H1 (cell line): ENCODE data around the gene PPA2. TPM values are rescaled to one million over a fixed set of nuclear protein-coding genes. Genes with fewer than 3 reads are reported as not detected.

Experiments used
- CTCF ChIA-PET: fragments of 300-600 bp; sonication (Branson Sonifier 250); formaldehyde crosslinking; loops from one replicate; lab custom pipeline; 2021; ENCODE audit not compliant: partially characterized antibody; lab: Charles Lee
- POLR2A ChIA-PET: fragments of 300-600 bp; sonication (Branson Sonifier 250); formaldehyde crosslinking; loops from one replicate; lab custom pipeline; 2021; ENCODE audit warnings: inconsistent platforms; ENCODE audit not compliant: partially characterized antibody; lab: Charles Lee
- DNase-seq, 2 experiments: peaks; one replicate each; pipeline versions ENCODE4 v3.0.0 to v3.0.0-alpha.2; 2010 to 2022; ENCODE audit warnings: low spot score in 2 of 2, low read depth in 1 of 2, mixed read lengths in 1 of 2
- FAIRE-seq: peaks from 2 replicates; lab custom pipeline; 2011; peaks lifted over from hg19 to GRCh38; lab: Jason Lieb, UNC
- H2AFZ ChIP-seq: 2 replicates; pipeline ENCODE4 v1.8.1; 2012; ENCODE audit warnings: low read length, inconsistent platforms
- H2AK5ac ChIP-seq: 2 replicates; pipeline ENCODE4 v1.6.1; 2013; ENCODE audit warnings: low read depth, low read length
- H2BK120ac ChIP-seq: replicated peaks from 2 replicates; pipeline ENCODE3; 2013; ENCODE audit warnings: low read depth, low read length, inconsistent platforms
- H2BK12ac ChIP-seq: 2 replicates; pipeline ENCODE4 v1.6.1; 2013; ENCODE audit warnings: low read depth, low read length
- H2BK15ac ChIP-seq: 2 replicates; pipeline ENCODE4 v1.6.1; 2013; ENCODE audit warnings: low read length
- H2BK20ac ChIP-seq: 2 replicates; pipeline ENCODE4 v1.6.1; 2013; ENCODE audit warnings: low read length
- H2BK5ac ChIP-seq: 2 replicates; pipeline ENCODE4 v1.6.1; 2013; ENCODE audit warnings: low read depth, low read length
- H3K14ac ChIP-seq: 2 replicates; pipeline ENCODE4 v1.6.1; 2013; ENCODE audit warnings: inconsistent platforms; ENCODE audit not compliant: insufficient read length
- H3K18ac ChIP-seq: 2 replicates; pipeline ENCODE4 v1.6.1; 2013; ENCODE audit warnings: low read length; ENCODE audit errors: extremely low read depth
- H3K23ac ChIP-seq: 2 replicates; pipeline ENCODE4 v1.6.1; 2013; ENCODE audit warnings: inconsistent platforms; ENCODE audit not compliant: insufficient read length
- H3K23me2 ChIP-seq: 2 replicates; pipeline ENCODE4 v1.6.1; 2013; ENCODE audit warnings: low read depth, low read length
- H3K27ac ChIP-seq: 2 replicates; pipeline ENCODE4 v1.6.1; 2011; ENCODE audit warnings: low read depth, low read length, inconsistent platforms
- H3K27me3 ChIP-seq, 4 experiments: replicated peaks in 1 of 4; 1 replicate in 1 of 4; 2 replicates in 3 of 4; pipeline versions ENCODE4 v1.6.1 to v1.8.1; 2011 to 2013; ENCODE audit warnings: low read length in 3 of 4, mild to moderate bottlenecking in 3 of 4, inconsistent platforms in 2 of 4, mixed read lengths in 2 of 4, moderate library complexity in 1 of 4; ENCODE audit not compliant: control insufficient read depth in 3 of 4, insufficient read depth in 3 of 4; ENCODE audit errors: extremely low read depth in 1 of 4
- H3K36me3 ChIP-seq, 4 experiments: 2 replicates each; pipeline versions ENCODE4 v1.6.1 to v1.8.1; 2011 to 2013; ENCODE audit warnings: mild to moderate bottlenecking in 4 of 4, low read length in 3 of 4, moderate library complexity in 2 of 4, control low read depth in 1 of 4, inconsistent platforms in 1 of 4; ENCODE audit not compliant: insufficient read depth in 4 of 4, control insufficient read depth in 2 of 4
- H3K4ac ChIP-seq: replicated peaks from 2 replicates; pipeline ENCODE3; 2013; ENCODE audit warnings: low read length, low read depth, mixed read lengths, inconsistent platforms; ENCODE audit not compliant: insufficient read length
- H3K4me1 ChIP-seq, 4 experiments: replicated peaks in 1 of 4; 1 replicate in 1 of 4; 2 replicates in 3 of 4; pipeline versions ENCODE4 v1.6.1 to v1.8.1; 2011 to 2013; ENCODE audit warnings: low read length in 3 of 4, inconsistent platforms in 2 of 4, mixed read lengths in 1 of 4; ENCODE audit not compliant: insufficient read depth in 4 of 4, control insufficient read depth in 3 of 4
- H3K4me2 ChIP-seq, 2 experiments: 2 replicates each; pipeline versions ENCODE4 v1.6.1 to v1.8.1; 2011 to 2013; ENCODE audit warnings: low read depth in 2 of 2, low read length in 2 of 2, control low read depth in 1 of 2, inconsistent platforms in 1 of 2, mild to moderate bottlenecking in 1 of 2; ENCODE audit not compliant: insufficient read depth in 1 of 2
- H3K4me3 ChIP-seq, 4 experiments: fragments of 200-600, 300-600 bp in 1 of 4; sonication (generic), shearing (Covaris generic), sonication (Bioruptor Twin) in 1 of 4; 2 replicates each; pipeline versions ENCODE4 v1.5.1 to v1.8.1; 2011 to 2016; ENCODE audit warnings: low read length in 4 of 4, low read depth in 3 of 4, control low read depth in 2 of 4, inconsistent platforms in 2 of 4, mild to moderate bottlenecking in 2 of 4, mixed read lengths in 1 of 4, moderate library complexity in 1 of 4; ENCODE audit not compliant: insufficient read depth in 2 of 4; ENCODE audit errors: extremely low read depth in 1 of 4
- H3K56ac ChIP-seq: replicated peaks from 2 replicates; pipeline ENCODE3; 2013; ENCODE audit warnings: low read depth, mild to moderate bottlenecking, mixed read lengths, low read length, inconsistent platforms; ENCODE audit not compliant: insufficient read length
- H3K79me1 ChIP-seq: 2 replicates; pipeline ENCODE4 v1.6.1; 2013; ENCODE audit warnings: low read depth, low read length, control low read depth
- H3K79me2 ChIP-seq, 2 experiments: 2 replicates each; pipeline versions ENCODE4 v1.6.1 to v1.8.1; 2012 to 2013; ENCODE audit warnings: low read length in 2 of 2, mild to moderate bottlenecking in 2 of 2, inconsistent platforms in 1 of 2; ENCODE audit not compliant: insufficient read depth in 2 of 2, control insufficient read depth in 1 of 2
- H3K9ac ChIP-seq, 4 experiments: replicated peaks in 1 of 4; 1 replicate in 1 of 4; 2 replicates in 3 of 4; pipeline versions ENCODE4 v1.6.1 to v1.8.1; 2011 to 2013; ENCODE audit warnings: low read depth in 3 of 4, low read length in 3 of 4, control low read depth in 2 of 4, mild to moderate bottlenecking in 2 of 4, moderate library complexity in 2 of 4, inconsistent platforms in 1 of 4; ENCODE audit errors: extremely low read depth in 1 of 4
- H3K9me3 ChIP-seq, 2 experiments: 2 replicates each; pipeline versions ENCODE4 v1.6.1 to v1.8.1; 2012 to 2013; ENCODE audit warnings: mild to moderate bottlenecking in 2 of 2, moderate library complexity in 2 of 2, control low read depth in 1 of 2, inconsistent platforms in 1 of 2, low read depth in 1 of 2, low read length in 1 of 2, mixed read lengths in 1 of 2; ENCODE audit not compliant: insufficient read depth in 2 of 2
- H4K20me1 ChIP-seq, 2 experiments: replicated peaks in 1 of 2; 2 replicates each; pipeline versions ENCODE3 to v1.8.1; 2011 to 2013; ENCODE audit warnings: inconsistent platforms in 2 of 2, low read length in 2 of 2, mild to moderate bottlenecking in 1 of 2; ENCODE audit not compliant: insufficient read depth in 2 of 2, control insufficient read depth in 1 of 2
- H4K5ac ChIP-seq: 2 replicates; pipeline ENCODE4 v1.6.1; 2013; ENCODE audit warnings: low read length, low read depth, mixed read lengths, inconsistent platforms; ENCODE audit not compliant: insufficient read length
- H4K8ac ChIP-seq: 2 replicates; pipeline ENCODE4 v1.8.0; 2013; ENCODE audit warnings: mild to moderate bottlenecking, moderate library complexity, low read length, inconsistent platforms; ENCODE audit not compliant: insufficient read depth; ENCODE audit errors: extremely low read depth
- H4K91ac ChIP-seq: replicated peaks from 2 replicates; pipeline ENCODE3; 2013; ENCODE audit warnings: low read length, mixed read lengths, inconsistent platforms; ENCODE audit not compliant: insufficient read length
- CTCF ChIP-seq, 3 experiments: IDR thresholded peaks; 1 replicate in 2 of 3; 2 replicates in 1 of 3; pipeline versions ENCODE4 v1.5.1 to v1.6.1; 2011; ENCODE audit warnings: low read length in 3 of 3, mild to moderate bottlenecking in 3 of 3, inconsistent platforms in 2 of 3, low read depth in 1 of 3, moderate library complexity in 1 of 3; ENCODE audit not compliant: insufficient read depth in 1 of 3; ENCODE audit errors: control extremely low read depth in 1 of 3
- RAD21 ChIP-seq, 2 experiments: IDR thresholded peaks in 1 of 2; conservative IDR thresholded peaks in 1 of 2; 2 replicates each; pipeline ENCODE4 v1.6.1; 2011; ENCODE audit warnings: low read depth in 2 of 2, low read length in 2 of 2, improper control_type of control experiment in 1 of 2, inconsistent platforms in 1 of 2, mild to moderate bottlenecking in 1 of 2, moderate library complexity in 1 of 2
- SP1 ChIP-seq: IDR thresholded peaks from 2 replicates; pipeline ENCODE4 v1.6.1; 2011; ENCODE audit warnings: low read depth, low read length
- WGBS, 2 experiments: shearing (Covaris generic) in 1 of 2; methylation state at CpG; one replicate each; pipeline versions ENCODE4 v1.1.6 to v1.1.7; 2013 to 2015; ENCODE audit warnings: low lambda C conversion rate in 2 of 2, mixed read lengths in 2 of 2, inconsistent platforms in 1 of 2, low coverage in 1 of 2, missing lambda C conversion rate in 1 of 2; ENCODE audit not compliant: insufficient replicate concordance in 2 of 2, insufficient coverage in 1 of 2, insufficient read length in 1 of 2; ENCODE audit errors: extremely low coverage in 1 of 2, missing lambda C conversion rate in 1 of 2; 5-methylcytosine and 5-hydroxymethylcytosine counted together
- polyA plus RNA-seq, 7 experiments: library from polyadenylated mRNA; depleted of rRNA in 3 of 7; stranded (reverse) in 5 of 7; unstranded in 2 of 7; fragments of >200 nt in 5 of 7; fragments of 200-250 nt in 2 of 7; gene quantifications; 1 replicate in 5 of 7; 2 replicates in 1 of 7; 4 replicates in 1 of 7; pipeline versions ENCODE4 v1.2.1 to v1.2.3, GENCODE V29; 2011 to 2013; ENCODE audit warnings: missing spikeins in 2 of 7, mixed read lengths in 2 of 7
- total RNA-seq: library from RNA; stranded (reverse); fragmentation: NEBNext Ultra II Directional; extraction: Animal tissue kit (Norgen Biotek cat#: 25700); gene quantifications from 2 replicates; pipeline ENCODE4 v1.2.1, GENCODE V29; 2021

The PPA2 gene
- total and polyA plus RNA-seq, 2 of the 8 experiments (the other 6 are each of a cell fraction or from before 2014, with no cell fraction given): 24.9 to 62.7 TPM

- Histone ChIP-seq H3K79me2 (peaks cover 0 to 3% of the 10 kb centered on the region in 2 experiments; a peak in 2 of 4 replicates), H2BK12ac (no peak overlapping the region), H2AK5ac (no peak overlapping the region), H3K4ac (no peak overlapping the region), H3K18ac (no peak overlapping the region), H2BK15ac (no peak overlapping the region), H3K9ac (no peak overlapping the region), H3K4me1 (no peaks in the 10 kb centered on the region), H3K79me1 (no peaks in the 10 kb centered on the region), H3K27ac (no peak overlapping the region), H2BK120ac (no peak overlapping the region), H2AFZ (no peak overlapping the region), H3K4me3 (no peak overlapping the region), H3K27me3 (no peaks in the 10 kb centered on the region), H4K8ac (no peak overlapping the region), H3K36me3 (peaks cover 0 to 3% (median 0%) of the 10 kb centered on the region in 4 experiments; a peak in 2 of 8 replicates), H3K14ac (no peak overlapping the region), H3K23me2 (no peaks in the 10 kb centered on the region), H3K4me2 (no peak overlapping the region), H2BK20ac (no peak overlapping the region), H3K23ac (no peak overlapping the region), H2BK5ac (no peak overlapping the region), H4K91ac (no peak overlapping the region), H3K9me3 (no peaks in the 10 kb centered on the region), H3K56ac (no peak overlapping the region), H4K5ac (no peak overlapping the region), H4K20me1 (peaks cover 2 to 4% of the 10 kb centered on the region in 2 experiments)
- TF ChIP-seq CTCF (IDR thresholded peaks at IDR 0.05; ENCODE audit: control extremely low read depth in 1 of 3, insufficient read depth in 1 of 3, low read depth in 1 of 3, low read length in 3 of 3) (peak in 1 of 3 experiments; percentile 7; a peak in 1 of 4 replicates), RAD21 (IDR thresholded peaks at IDR 0.05 in 1 of 2, conservative IDR thresholded peaks at IDR 0.05 in 1 of 2; ENCODE audit: low read depth in 2 of 2, low read length in 2 of 2) (peak in 1 of 2 experiments; percentile 7; a peak in 1 of 4 replicates), SP1 (no peak)
- DNase-seq: no peak
- FAIRE-seq: no peak
- WGBS, 2 experiments: 71% methylated on average over 4 of the region's 4 CpGs; no CpG with 5 or more reads in 1 of the 2 experiments
- ChIA-PET POLR2A (interaction anchor here (1.1 kb wide), 1 partner anchor 20 kb away, joined by 6 read pairs; the partner anchor contains the start of gene PPA2), CTCF (interaction anchor here (0.6 to 1.3 kb wide), 6 partner anchors 12 to 1389 kb away, joined by 3 to 4 read pairs (median 3); no protein-coding TSS in a partner anchor)
Observed at GRCh38 chr4:105453550-105454205, 20.2 kb downstream of the PPA2 start.
